ENCODE measurements around the gene LEP.
"Not testable (repeated sequence)": the region's sequence is repeated elsewhere in the genome, so short reads cannot be mapped to it uniquely, and the experiment has no call there.

The LEP gene

DNA sequence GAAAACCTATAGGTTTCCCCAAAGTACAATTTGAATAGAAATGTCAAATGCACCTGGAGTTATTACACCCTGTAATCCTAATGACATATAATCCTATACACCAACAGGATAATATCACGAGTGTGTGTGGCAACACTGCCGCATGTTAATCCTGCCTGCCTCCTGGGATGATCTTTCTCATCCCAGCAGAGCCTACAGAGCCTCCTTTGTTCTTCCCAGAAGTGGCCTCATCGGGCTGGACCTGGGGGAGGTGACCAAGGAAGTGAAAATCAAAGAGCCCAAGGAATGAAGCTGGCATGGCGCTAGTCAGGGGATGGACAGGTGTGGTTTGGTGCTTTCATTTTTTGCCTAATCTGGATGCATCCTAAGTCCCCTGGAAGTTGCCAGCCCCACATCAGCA, 29.5 kb upstream of the LEP start:
- DNase-seq, result no peak

DNA sequence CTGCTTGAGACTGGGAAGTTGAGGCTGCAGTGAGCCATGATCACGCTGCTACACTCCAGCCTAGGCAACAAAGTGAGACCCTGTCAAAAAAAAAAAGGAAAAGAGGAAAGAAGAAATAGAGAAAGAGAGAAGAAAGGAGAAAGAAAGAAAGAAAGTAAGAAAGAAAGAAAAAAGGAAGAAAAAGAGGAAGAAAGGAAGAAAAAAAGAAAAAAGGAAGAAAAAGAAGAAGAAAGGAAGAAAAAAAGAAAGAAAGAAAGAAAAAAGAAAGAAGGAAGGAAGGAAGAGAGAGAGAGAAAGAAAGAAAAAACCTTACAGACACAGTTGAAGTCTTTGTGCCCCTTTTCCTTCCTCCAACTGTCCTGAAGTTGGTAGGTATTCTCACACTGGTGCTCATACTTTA, 26.6 kb upstream of the LEP start:
- DNase-seq, result no peak

DNA sequence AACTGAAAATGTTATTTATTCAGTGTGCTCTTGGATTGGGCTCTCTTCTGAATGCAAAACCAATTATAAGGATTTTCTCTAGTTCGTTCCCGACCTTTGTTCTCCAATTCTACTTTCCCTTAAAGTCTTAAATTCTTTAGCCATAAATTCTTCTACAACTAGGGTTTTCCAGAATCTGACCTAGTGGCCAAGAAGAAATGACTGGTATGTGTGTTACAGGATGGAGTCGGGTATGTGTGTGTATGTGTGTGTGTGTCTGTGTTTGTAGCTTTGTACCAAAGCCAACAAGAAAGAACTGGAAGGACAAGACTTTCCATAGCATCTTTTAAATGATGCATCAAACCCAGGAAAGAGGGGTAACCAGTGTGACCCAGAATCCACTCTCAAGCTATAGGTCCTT, 25.8 kb upstream of the LEP start:
- no peak for DNase-seq

DNA sequence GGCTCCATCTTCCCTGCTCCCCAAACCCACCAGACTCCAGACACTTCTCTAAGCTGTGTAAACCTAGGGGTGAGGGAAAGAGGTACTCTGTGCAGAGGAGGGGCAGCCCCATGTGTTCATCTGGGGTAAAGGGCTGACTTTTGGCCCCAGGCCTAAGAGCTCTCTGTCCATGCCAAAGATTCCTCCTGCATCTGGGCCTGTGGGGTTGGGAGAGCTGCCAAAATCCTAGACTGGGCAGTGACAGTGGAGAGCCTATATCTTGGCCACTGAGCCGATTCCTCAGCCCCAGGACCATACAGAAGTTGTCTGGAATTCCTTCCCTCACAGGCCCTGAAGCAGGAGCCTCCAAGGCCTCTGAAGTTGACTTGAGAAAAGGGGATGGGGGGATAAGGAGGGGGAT, 25.3 kb upstream of the LEP start:
- no peak for DNase-seq

DNA sequence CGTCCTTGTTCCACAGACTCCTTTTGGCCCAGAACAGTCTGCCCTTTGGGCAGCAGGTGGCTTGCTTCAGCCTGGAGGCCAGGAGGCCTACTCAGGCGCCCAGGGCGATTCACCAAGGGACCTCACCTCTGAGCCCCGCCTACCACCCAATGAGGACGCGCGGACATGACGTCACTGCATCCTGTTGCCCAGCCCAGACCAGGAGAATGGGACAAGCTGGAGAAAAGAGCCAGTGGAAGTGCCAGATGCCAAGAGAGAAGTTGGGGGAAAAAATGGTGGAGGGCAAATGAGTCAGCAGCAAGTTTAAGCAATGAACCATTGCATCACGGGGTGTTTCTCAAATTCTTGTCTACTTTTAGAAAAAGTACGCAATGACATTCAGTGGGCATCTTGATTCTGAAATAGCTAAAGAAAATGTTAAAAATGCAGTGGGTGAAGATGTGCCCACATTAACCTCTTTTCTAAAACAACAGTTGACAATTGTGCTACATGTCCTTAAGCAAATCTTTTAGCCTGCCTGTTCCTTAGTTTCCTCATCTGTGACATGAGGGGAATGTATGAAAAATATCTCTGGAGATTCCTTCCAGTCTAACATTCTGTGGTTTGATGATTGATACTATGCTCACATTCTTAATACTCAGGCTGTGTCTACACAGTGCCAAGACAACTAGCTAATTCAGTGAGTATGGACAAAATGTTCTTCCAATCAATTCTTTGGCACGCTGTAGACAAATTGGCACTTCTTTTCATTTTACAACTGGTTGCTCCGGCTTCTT, 23.9 kb upstream of the LEP start:
- no peak for DNase-seq

DNA sequence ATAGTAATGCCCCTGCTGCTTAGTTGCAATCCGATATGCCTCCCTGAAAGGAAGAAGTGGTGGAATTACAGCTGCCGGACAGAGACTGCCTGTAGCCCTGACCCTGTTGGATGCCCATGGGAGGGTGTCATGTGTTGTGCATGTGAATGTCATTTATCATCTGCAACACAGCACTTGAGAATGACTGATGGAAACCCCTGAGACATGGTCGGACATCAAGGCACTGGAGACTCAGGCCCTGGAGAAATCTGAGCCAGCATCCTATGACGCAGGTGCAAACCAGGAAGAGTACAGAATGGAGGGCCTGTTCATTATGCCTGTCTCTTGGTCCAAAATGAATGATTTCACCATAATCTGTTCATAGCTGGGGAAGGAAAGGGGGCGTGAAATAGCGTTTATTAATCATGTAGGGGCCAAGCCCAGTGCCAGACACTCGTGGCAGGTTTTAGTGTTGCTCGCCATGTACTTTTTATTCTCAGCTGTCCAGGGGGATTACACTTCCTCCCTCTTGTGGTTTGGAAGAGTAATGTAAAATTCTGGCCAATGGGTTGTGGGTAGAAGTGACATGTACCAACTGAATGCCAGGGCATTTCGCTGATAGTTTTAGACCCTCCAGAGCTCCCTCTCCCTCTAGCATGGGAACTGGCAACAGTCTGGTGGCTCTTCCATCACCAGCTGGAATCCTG, 23.0 kb upstream of the LEP start:
- no peak for DNase-seq

DNA sequence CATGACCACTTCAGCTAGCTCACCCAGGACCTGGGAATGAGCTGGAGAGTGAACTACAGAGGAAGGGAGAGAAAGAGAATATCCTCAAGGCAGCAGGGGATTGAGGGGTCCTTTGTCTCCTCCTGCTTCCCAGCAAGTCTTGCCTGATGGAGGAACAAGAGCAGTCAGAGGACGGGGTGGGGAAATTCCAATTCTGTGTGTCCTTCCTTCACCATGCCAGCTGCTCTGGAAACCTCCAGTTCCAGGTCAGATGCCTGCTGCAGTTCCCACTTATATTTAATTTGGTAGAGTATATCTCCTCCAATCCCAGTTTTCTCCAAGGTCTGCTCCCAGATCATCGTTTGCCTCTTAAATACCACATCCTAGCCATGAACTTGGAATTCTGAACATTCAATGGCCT, 21.4 kb upstream of the LEP start:
- no peak for DNase-seq

DNA sequence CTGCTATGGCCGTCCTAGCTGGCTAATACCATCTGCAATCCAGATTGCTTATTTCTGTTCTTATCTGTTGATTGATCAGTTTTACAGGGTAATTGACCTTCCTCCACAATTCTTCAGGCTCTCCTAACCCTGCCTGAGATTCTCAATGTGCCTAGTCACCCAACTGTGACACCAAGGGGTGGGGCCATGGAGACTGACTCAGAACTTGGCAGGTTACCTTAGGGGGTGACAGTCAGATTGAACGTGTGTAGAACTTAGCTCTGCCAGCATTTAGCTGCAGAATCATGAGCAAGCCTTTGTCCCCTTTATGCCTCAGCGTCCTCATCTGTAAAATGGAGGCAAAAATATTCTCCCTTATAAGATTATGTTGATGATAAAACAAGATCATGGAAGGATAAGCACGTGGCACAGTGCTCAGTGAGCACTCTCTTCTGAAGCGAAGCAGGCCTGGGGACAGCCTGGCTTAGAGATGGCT, 19.1 kb upstream of the LEP start:
- no peak for DNase-seq

DNA sequence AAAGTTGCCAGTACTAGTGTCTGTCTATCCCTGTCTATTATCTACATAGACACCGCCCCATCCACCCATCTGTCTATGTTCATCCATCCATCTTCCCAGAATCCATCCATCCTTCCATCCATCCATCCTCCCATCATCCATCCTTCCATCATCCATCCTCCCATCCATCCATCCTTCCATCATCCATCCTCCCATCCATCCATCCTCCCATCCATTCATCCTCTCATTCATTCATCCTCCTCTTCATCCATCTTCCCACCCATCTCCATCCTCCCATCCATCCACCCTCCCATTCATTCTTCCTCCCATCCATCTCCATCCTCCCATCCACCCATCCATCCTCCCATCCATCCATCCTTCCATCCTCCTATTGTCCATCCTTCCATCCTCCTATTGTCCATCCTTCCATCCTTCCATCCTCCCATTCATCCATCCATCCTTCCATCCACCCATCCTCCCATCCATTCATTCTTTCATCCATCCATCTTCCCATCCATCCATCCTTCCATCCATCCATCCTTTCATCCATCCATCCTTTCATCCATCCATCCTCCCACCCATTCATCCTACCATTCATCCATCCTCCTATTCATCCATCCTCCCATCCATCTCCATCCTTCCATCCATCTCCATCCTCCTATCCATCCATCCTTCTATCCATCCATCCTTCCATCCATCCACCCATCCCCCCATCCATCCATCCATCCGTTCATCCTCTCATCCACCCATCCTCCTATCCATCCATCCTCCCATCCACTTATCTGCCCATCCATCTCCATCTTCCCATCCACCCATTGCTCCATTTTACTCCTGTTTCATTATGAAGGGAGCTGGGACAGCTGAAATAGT, 14.7 kb upstream of the LEP start:
- DNase-seq, result no peak

DNA sequence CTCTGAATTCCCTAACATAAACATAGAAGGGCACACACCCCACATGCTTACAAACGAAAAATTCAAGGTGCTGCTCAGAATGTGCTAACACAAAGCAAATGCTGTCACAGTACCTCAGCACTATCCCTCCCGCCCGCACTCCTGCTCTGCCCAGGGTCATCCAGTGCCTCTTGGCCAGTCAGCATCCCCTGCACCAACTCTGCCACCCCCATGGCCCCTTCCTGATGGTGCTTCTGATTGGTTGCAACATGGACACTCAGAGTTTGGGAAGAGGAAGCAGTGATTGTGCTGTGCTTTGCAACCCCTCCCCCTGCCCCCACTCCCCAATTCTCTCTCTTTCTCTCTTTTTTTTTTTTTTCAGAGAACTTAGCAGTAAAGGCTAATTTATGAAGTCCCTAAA, 13.8 kb upstream of the LEP start:
- DNase-seq, result no peak

DNA sequence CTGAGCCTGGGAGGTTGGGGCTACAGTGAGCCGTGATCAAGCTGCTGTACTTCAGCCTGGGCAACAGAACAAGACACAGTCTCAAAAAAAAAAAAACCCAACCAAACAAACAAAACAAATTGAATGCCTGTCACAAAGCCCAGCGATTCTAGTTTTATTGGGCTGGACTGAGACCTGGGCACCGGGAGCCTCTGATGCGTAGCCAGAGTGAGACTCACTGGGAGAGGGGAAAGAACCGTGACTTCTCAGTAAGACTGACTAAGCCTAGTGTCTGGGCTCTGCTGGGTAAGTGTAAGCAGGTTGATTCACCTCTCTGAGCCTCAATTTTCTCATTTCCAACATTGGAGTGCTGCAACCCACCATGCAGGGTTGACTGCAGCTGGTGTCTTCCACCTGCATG, 10.1 kb upstream of the LEP start:
- DNase-seq, result no peak

DNA sequence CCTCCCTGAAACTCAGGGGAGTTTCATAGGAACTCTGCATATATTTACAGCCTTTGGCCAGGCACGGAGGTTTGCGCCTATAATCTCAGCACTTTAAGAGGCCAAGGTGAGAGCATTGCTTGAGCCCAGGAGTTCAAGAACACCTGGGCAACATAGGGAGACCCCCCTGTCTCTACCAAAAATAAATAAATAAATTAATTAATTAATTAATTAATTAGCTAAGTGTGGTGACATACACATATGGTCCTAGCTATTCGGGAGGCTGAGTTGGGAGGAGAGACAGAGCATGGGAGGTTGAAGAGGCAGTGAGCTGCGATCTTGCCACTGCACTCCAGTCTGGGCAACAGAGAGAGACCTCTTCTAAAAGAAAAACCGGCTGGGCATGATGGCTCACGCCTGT, 9.4 kb upstream of the LEP start:
- no peak for DNase-seq

DNA sequence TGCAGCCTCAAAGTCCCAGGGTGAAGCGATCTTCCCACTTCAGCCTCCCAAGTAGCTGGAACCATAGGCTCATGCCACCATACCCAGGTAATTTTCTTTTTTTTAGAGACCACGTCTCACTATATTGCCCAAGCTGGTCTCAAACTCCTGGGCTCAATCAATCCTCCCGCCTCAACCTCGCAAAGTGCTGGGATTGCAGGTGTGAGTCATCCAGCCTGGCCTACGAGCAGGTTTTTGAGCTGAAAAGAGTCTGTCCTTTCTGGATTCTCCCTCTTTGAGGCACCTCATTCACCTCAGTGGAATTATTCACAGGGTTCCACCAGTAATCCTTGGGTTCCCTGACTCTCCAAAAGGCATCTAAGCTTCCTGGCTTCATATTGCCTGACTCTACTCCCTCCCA, 7.6 kb upstream of the LEP start:
- DNase-seq, result no peak

DNA sequence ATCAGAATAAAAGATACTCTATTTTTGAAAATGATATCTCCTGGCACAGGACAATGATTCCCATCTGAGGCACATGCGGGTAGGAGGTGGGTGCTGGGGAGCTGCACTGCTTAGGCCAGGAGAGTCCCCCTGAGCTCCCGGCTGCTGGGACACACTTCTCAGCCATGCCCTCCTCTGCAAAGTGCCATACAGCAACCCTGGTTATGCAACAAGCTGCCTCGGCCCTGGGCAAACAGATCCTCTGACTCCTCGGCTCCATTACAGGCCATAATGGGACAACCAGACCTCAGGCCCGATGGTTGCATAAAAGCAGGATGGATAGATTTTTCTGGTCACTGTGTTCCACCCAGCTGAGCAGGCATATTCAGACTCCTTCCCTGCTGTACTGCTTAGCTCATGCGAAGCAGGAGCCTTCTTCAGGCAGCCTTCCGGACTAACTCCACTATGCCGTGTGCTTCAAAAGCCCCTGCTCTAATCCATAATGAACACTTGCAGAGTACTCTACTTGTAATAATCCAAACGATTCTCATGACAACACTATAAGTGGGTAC, 6.5 kb upstream of the LEP start:
- no peak for DNase-seq

DNA sequence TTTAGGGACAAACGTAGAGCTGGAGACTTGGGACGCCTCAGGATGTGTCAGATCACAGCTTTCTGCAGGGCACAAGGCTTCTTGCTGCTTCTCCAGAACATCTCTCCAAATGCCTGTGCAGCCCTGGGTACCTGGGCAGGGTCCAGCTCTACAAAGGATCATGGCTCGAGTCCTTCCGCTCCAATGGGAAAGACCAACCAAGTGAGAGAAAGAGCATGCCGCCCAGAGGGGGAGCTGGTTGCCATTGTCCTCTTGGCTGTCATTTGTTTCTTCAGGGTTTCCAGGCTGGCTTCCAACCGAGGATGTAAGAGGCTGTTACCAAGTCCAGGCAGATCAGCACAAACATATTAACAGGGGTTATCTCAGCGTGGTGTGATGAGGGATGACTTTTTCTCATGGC, 5.6 kb upstream of the LEP start:
- DNase-seq, result no peak

DNA sequence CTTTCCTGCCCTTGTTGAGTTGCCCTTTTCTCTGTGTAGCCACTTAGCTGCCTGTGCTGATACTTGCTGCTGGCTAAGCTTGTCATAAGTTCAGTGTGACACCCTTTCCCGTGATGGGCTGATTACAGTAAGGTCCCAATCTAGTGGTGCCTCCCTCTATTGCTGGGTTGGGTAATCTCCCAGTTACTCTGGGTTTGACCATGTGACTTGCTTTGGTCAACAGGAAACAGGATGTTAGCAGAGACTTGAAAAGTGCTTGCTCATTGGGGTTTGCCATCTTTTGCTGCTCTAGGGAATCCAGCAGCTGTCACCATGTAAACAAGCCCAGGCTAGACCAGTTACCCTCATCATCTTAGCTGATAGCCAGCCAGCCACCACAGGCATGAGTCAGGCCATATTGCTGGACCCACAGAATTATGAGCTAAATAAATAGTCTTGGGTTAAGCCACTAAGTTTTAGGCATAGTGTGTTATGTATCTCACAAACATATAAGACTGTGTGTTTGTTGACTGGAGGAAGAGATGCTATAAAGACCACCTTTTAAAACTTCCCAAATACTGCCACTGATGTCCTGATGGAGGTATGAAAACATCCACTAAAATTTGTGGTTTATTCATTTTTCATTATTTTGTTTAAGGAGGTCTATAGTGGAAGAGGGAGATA, 4.0 kb upstream of the LEP start:
- no peak for DNase-seq

DNA sequence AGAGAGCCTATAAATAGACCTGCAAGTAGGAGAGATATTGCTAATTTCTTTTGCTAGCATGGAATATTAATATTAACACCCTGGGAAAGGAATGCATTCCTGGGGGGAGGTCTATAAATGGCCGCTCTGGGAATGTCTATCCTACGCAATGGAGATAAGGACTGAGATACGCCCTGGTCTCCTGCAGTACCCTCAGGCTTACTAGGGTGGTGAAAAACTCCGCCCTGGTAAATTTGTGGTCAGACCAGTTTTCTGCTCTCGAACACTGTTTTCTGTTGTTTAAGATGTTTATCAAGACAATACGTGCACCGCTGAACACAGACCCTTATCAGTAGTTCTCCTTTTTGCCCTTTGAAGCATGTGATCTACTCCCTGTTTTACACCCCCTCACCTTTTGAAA, 1.9 kb upstream of the LEP start:
- DNase-seq, result not testable (repeated sequence)

DNA sequence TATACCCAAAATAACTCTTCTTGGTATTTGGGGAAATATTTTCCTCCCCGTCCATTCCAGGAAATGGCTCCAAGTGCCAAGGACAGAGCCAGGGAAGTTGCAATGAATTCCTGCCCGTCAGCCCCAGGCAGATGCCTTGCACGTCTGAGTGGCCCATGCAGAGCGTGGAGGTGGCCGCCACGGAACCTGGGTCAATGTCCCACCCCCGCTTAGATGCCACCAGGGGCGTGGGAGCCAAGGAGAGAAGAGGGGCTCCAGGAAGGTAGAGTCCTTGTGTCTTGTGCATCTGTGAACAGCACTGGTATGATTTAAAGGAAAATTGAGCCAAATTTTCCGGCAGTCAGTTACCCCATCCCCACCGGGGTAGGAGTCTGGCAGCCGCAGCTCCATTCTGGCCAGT, 1.6 kb downstream of the LEP start:
- DNase-seq, result no peak

DNA sequence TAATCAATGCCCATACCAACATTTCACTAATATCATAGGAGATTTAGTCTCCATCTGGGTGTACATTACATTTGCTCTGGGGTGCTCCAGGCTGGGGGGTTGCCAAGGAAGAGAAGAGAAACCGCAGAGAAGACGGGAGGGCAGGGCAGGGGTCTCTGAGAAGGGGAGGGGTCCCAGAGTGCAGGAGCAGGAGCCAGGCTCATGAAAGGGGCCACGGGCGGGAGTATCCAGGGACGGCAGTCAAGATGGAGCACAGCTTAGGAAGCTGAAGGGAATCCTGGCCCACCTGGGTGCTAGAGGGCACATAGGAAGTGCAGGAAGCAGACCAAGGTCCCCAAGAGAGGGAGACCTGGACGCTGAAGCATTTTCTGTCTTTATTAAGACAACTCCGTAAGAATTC, 2.2 kb downstream of the LEP start:
- no peak for DNase-seq

DNA sequence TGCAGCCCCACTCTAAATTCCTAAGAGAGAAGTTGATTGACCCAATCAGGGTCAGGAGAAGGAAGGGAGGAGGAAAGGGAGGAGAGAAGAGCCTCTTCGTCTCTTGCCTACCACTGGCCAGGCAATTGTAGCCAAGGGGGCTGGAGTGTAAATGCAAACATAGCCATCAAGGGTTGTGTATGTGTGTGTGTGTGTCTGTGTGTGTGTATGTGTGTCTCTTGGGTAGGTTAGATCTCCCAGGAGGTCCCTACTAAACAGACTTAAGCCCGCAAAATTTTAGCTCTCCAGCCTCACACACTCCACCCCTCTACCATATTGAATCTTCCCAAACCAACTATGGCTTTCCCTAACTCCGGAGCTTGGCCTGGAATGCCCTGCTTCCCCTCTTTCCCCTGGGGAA, 3.8 kb downstream of the LEP start:
- DNase-seq, result no peak

DNA sequence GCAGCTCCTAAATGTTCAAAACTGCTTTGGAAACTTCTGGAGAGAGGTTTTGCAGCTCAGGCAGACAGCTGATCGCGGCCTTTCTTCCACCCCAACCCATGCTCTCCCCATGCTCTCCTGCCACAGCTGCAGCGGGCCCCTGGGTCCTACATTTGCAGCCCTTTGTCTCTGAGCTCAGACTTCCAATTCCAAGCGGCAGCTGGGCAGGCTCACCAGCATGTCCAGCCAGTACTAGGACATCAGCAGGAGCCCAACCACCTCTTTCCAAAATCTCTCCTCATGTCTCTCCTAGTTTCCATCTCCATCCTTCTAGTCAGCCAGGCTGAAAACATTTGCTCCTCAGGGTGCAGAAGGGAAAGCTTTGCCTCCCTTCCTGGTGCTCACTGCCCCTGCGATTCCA, 6.0 kb downstream of the LEP start:
- no peak for DNase-seq

DNA sequence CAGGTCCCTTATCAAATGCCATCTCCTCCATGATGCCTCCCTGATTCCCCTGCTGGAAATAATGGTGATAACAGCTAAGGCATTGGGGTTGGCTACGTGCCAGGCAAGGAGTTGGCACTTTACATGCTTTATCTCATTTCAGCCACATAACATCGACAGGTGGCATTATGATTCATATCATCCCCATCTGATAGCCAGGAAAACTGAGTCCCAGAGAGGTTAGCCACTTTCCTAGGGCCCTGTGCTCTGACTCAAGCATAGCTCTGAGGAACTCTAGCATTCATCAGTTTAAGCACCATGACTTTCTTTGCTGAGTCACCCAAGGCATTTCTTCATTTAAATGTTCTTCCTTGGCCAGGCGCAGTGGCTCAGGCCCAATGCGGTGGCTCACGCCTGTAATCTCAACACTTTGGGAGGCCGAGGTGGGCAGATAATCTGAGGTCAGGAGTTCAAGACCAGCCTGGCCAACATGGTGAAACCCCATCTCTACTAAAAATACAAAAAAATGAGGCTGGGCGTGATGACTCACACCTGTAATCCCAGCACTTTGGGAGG, 6.6 kb downstream of the LEP start:
- no peak for DNase-seq

DNA sequence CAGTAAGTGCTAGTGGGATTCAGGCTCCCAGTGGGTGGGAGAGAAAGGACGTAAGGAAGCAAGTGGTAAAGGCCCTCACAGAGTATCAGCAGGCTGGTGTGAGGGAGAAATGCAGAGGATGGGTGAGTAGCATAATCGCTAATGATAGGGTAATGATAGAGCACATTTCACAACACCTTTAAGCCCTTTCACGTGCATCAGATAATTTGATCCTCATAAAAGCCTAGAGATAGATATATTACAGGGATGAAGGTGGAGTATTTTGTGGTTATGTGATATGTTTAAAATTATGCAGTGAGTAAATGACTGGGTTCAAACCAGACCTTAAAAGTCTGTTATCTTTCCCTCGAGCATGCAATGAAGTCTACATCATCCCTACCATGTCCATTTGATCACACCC, 10.3 kb downstream of the LEP start:
- no peak for DNase-seq

Data from right forelimb (tissue), 1 donor.